ENCODE data around the gene NLN. TPM values are rescaled to one million over a fixed set of nuclear protein-coding genes. Genes with fewer than 3 reads are reported as not detected.

NLN gene
- total and polyA plus RNA-seq, 2 of the 4 experiments (the other 2 are of a cell fraction), result 19.1 to 37.1 TPM

DNA sequence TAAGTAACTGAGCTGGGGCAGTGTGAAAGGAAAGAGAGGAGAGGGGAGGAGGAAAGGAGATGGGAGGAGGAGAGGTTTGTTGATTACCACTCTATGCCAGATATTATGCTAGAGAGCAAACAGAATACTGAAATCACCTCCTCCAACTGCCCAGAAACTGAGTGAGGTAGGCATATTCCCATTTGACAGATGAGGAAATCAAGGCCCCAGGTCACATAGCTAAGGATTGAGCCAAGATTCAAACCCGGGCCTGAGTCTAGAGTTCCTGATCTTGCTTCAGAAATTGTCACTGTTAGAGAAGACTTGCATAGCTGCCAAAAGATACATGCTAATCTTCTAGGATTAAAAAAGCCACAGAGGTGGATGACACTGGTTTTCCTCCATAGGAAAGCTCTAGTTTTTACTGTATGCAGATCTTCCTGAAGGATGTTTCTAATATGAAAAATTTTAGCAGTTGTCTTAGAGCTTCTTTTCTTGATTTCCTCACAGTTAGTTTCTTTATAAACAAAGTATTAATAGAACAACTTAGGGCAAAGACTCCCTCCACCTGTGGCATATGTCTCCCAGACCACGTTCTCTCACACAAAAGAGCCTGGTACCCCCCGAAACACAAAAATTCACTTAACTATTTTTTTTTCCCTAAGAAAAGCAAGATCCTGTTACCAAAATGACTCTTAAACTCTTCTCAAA lies 97.4 kb downstream of the NLN start:
- POLR2A ChIA-PET (ENCODE audit: unreplicated experiment), result interaction anchor here (0.6 kb wide), 1 partner anchor 112 kb away, joined by 7 read pairs; no protein-coding TSS in a partner anchor
- peaks cover 0 to 3% of the 10 kb centered on the region in 2 experiments; a peak in 1 of 4 replicates for H3K79me1 ChIP-seq (ENCODE audit: low read depth in 1 of 2, low read length in 2 of 2)
- no TSS peak for BruUV-seq (replicated peaks)

More for the DNA sequence above, 97.4 kb downstream of the NLN start:
- no peak overlapping the region for H4K5ac ChIP-seq (ENCODE audit: low read depth, low read length)
- ATAC-seq (ENCODE audit: low read depth), result no peak
- no peak overlapping the region for H2AK5ac ChIP-seq (ENCODE audit: low read depth, low read length)
- H4K91ac ChIP-seq (ENCODE audit: insufficient read depth, low read depth, low read length), result no peak overlapping the region
- CTCF ChIA-PET, result no interaction called here
- H3K36me3 ChIP-seq (ENCODE audit: control insufficient read depth, insufficient read depth, low read length), result peaks cover 5% of the 10 kb centered on the region; the same call in 1 of the 2 replicates
- H3K27me3 ChIP-seq (ENCODE audit: control insufficient read depth, insufficient read depth, low read length), result no peaks in the 10 kb centered on the region
- intact Hi-C loops (cut with micrococcal nuclease), result no loop called here
- no peak overlapping the region for H2BK15ac ChIP-seq (ENCODE audit: low read depth, low read length)
- H2BK120ac ChIP-seq (ENCODE audit: low read depth, low read length), result no peak overlapping the region
- no peak overlapping the region for H4K8ac ChIP-seq (ENCODE audit: low read depth in 2 of 2, low read length in 2 of 2)
- no peak overlapping the region for H3K27ac ChIP-seq (ENCODE audit: insufficient read depth, low read length)
- no peak for DNase-seq
- no peak overlapping the region for H3K56ac ChIP-seq (ENCODE audit: extremely low read depth, insufficient read depth, low read length)
- no peak for TF ChIP-seq BHLHE40 (IDR thresholded peaks at IDR 0.05; ENCODE audit: low read depth, low read length)
- in situ Hi-C loops (cut with MboI; ENCODE audit: low sequenced_read_pairs), result no loop called here
- no peak overlapping the region for H2AFZ ChIP-seq (replicated peaks; ENCODE audit: low read length, poor library complexity)
- peaks cover 5% of the 10 kb centered on the region; the same call in 1 of the 2 replicates for H3K4me1 ChIP-seq (ENCODE audit: control insufficient read depth, insufficient read depth, low read length)
- no peaks in the 10 kb centered on the region for H3K9me3 ChIP-seq (ENCODE audit: control insufficient read depth, insufficient read depth, low read length)
- no peak overlapping the region for H3K9ac ChIP-seq (ENCODE audit: low read depth, low read length)
- H2AK9ac ChIP-seq (replicated peaks; ENCODE audit: low read depth, low read length, poor library complexity), result no peak overlapping the region
- H3K4me3 ChIP-seq (ENCODE audit: insufficient read depth, low read depth, low read length), result no peak overlapping the region
- no peak overlapping the region for H3K23ac ChIP-seq (ENCODE audit: low read depth, low read length)
- no peak overlapping the region for H3K4ac ChIP-seq (ENCODE audit: low read depth, low read length)
- H3K18ac ChIP-seq (ENCODE audit: low read depth, low read length), result no peak overlapping the region
- H2BK5ac ChIP-seq (ENCODE audit: low read depth, low read length, poor library complexity, severe bottlenecking), result peak overlapping the region; percentile 36
- H3K9me1 ChIP-seq (ENCODE audit: insufficient read depth, low read length), result peaks cover 3% of the 10 kb centered on the region; the same call in 1 of the 2 replicates
- no peak overlapping the region for H3K14ac ChIP-seq (replicated peaks; ENCODE audit: low read depth, low read length)
- no peak overlapping the region for H2BK20ac ChIP-seq (ENCODE audit: low read depth, low read length)
- no peak overlapping the region for H3K4me2 ChIP-seq (ENCODE audit: low read depth, low read length)
- H4K20me1 ChIP-seq (ENCODE audit: insufficient read depth, low read length), result no peaks in the 10 kb centered on the region
- 78% methylated on average over 3 of the region's 3 CpGs; no CpG with 5 or more reads in 1 of the 2 experiments for WGBS, 2 experiments (ENCODE audit: extremely low coverage in 2 of 2, insufficient read length in 1 of 2)
- dilution Hi-C loops (cut with HindIII; ENCODE audit: low sequenced_read_pairs, unreplicated experiment), result no loop called here
